SK-N-SH (cell line): Measurements from ENCODE around the gene SERPINB2.

Experiments
- CHD2 ChIP-seq: fragments of 150-350 bp; IDR thresholded peaks from 2 replicates; pipeline ENCODE4 v1.6.1; 2018; ENCODE audit warnings: low read length; ENCODE audit not compliant: partially characterized antibody
- ELF1 ChIP-seq: IDR thresholded peaks from 2 replicates; pipeline ENCODE4 v1.4.0; 2012
- EP300 ChIP-seq, 2 experiments: IDR thresholded peaks; 2 replicates each; pipeline versions ENCODE4 v1.4.0 to v1.6.1; 2012; ENCODE audit warnings: borderline replicate concordance in 1 of 2, low read depth in 1 of 2, low read length in 1 of 2
- FOSL2 ChIP-seq: IDR thresholded peaks from 2 replicates; pipeline ENCODE4 v1.4.0; 2012; ENCODE audit warnings: low read depth, mild to moderate bottlenecking, moderate library complexity, borderline replicate concordance
- NFIC ChIP-seq: IDR thresholded peaks from 2 replicates; pipeline ENCODE4 v1.4.0; 2012; ENCODE audit warnings: borderline replicate concordance
- TF ChIP-seq, protein P1 (sequence below): fragments of 200-600 bp; sonication (generic); IDR thresholded peaks from 2 replicates; pipeline ENCODE4 v1.6.1; 2017; ENCODE audit warnings: antibody characterized with exemption, mild to moderate bottlenecking, moderate library complexity
- TF ChIP-seq, protein P2 (sequence below): fragments of 150-350 bp; IDR thresholded peaks from 2 replicates; pipeline ENCODE4 v1.6.1; 2016; ENCODE audit warnings: mild to moderate bottlenecking, low read depth, low read length

- TF ChIP-seq, protein P1, sequence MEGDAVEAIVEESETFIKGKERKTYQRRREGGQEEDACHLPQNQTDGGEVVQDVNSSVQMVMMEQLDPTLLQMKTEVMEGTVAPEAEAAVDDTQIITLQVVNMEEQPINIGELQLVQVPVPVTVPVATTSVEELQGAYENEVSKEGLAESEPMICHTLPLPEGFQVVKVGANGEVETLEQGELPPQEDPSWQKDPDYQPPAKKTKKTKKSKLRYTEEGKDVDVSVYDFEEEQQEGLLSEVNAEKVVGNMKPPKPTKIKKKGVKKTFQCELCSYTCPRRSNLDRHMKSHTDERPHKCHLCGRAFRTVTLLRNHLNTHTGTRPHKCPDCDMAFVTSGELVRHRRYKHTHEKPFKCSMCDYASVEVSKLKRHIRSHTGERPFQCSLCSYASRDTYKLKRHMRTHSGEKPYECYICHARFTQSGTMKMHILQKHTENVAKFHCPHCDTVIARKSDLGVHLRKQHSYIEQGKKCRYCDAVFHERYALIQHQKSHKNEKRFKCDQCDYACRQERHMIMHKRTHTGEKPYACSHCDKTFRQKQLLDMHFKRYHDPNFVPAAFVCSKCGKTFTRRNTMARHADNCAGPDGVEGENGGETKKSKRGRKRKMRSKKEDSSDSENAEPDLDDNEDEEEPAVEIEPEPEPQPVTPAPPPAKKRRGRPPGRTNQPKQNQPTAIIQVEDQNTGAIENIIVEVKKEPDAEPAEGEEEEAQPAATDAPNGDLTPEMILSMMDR: no peak
- no peak for TF ChIP-seq FOSL2
- no peak for TF ChIP-seq ELF1
- TF ChIP-seq EP300 (IDR thresholded peaks at IDR 0.05; ENCODE audit: borderline replicate concordance in 1 of 2, low read depth in 1 of 2, low read length in 1 of 2): no peak
- TF ChIP-seq NFIC: no peak
- TF ChIP-seq CHD2: no peak
- TF ChIP-seq, protein P2, sequence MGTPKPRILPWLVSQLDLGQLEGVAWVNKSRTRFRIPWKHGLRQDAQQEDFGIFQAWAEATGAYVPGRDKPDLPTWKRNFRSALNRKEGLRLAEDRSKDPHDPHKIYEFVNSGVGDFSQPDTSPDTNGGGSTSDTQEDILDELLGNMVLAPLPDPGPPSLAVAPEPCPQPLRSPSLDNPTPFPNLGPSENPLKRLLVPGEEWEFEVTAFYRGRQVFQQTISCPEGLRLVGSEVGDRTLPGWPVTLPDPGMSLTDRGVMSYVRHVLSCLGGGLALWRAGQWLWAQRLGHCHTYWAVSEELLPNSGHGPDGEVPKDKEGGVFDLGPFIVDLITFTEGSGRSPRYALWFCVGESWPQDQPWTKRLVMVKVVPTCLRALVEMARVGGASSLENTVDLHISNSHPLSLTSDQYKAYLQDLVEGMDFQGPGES: no peak
Measured at GRCh38 chr18:63947051-63947790, 59.7 kb downstream of the SERPINB2 start.
